ENCODE results near the gene PSMF1.

The PSMF1 gene

DNA sequence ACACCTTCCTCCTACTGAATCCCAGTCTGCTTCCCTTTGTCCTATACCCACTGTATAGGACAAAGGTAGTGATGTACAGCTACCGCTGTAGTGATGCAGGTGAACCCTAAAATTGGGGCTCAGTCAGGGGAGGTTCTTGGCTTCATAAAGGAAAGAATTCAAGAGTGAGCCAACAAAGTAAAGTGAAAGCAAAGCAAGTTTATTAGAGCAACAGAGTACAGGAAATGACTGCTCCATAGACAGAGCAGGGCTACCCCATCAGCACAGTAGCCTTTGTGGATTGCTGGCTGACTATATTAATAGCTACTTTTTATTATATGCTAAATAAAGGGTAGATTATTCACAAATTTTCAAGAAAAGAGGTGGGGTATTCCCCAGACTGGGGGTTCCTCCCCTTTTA is 81.6 kb downstream of the PSMF1 start:
- ChIA-PET CTCF (interaction anchor here (0.6 to 1.6 kb wide), 4 partner anchors 10 to 14 kb away, joined by 3 to 6 read pairs (median 4); no protein-coding TSS in a partner anchor), POLR2A (no interaction called here)
- TF ChIP-seq, protein P1, sequence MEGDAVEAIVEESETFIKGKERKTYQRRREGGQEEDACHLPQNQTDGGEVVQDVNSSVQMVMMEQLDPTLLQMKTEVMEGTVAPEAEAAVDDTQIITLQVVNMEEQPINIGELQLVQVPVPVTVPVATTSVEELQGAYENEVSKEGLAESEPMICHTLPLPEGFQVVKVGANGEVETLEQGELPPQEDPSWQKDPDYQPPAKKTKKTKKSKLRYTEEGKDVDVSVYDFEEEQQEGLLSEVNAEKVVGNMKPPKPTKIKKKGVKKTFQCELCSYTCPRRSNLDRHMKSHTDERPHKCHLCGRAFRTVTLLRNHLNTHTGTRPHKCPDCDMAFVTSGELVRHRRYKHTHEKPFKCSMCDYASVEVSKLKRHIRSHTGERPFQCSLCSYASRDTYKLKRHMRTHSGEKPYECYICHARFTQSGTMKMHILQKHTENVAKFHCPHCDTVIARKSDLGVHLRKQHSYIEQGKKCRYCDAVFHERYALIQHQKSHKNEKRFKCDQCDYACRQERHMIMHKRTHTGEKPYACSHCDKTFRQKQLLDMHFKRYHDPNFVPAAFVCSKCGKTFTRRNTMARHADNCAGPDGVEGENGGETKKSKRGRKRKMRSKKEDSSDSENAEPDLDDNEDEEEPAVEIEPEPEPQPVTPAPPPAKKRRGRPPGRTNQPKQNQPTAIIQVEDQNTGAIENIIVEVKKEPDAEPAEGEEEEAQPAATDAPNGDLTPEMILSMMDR (IDR thresholded peaks at IDR 0.05; ENCODE audit: control extremely low read depth, extremely low read depth, low read depth, missing control alignments) = no peak
- DNase-seq (ENCODE audit: extremely low spot score) = no peak

DNA sequence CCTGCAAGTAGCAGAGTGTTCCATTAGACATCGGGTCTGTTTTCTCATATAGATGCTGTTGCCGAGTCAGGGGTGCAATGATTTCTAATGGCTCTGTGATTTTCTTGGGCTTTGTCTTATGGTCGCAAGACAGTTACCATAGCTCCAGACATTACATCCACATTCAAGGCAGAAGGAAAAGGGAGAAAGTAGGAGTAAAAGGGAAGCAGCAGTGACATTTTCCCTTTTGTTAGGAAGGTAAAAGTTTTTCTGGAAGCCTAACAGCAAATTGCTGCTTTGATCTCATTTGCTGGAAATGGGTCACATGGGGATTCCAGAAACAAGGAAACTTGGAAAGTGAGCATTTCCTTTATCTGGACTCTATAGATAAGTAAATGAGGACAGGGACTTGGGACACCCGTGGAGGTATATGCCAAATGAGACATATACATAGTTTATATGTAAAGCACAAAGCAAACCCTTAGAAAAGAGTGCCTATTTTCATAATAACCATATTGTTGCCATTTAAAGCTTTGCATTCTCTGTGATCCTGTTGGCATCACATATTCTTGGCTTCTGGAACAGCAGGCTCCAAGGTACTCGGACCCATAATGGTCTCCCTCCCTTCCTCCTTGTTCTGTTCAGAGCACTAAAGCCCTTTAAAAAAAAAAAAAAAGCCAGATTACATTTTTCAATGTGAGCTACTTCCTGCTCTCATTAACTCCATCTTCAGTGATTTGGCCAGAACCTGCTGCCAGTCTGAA is 84.5 kb downstream of the PSMF1 start, which contains the start of gene C20orf202:
Gene C20orf202, plus strand, starts transcription at position 693 of the 743 bp plus-strand sequence. CDS start 132 bp downstream, outside the sequence.
- POLR2A ChIA-PET = interaction anchor here (0.6 kb wide), 1 partner anchor 363 kb away, joined by 4 read pairs; no protein-coding TSS in a partner anchor
- CTCF ChIA-PET = interaction anchor here (1.0 kb wide), 1 partner anchor 11 kb away, joined by 4 read pairs; no protein-coding TSS in a partner anchor
- TF ChIP-seq, protein P1 (IDR thresholded peaks at IDR 0.05; ENCODE audit: control extremely low read depth, extremely low read depth, low read depth, missing control alignments) = no peak
- no peak for DNase-seq (ENCODE audit: extremely low spot score)

DNA sequence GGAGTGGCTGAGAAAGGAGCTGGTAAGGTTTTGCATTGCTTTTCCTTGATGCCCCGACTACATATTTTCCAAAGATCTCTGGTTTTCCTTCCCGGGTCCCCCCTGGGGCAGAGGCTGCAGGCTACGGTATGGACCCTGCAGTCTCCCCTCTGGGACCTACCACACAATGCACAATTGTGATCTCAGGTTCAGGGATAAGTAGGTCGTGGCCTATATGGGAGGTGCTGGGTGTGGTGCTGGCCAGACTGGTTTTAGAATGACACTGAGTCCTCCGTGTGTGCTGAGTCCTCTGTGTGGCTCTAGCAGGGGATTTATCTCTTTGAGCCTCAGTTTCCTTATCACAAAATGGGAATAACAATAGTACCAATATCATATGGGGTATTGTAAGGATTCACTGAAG is 85.2 kb downstream of the PSMF1 start:
- TF ChIP-seq, protein P1 (IDR thresholded peaks at IDR 0.05; ENCODE audit: control extremely low read depth, extremely low read depth, low read depth, missing control alignments) = no peak
- ChIA-PET POLR2A (interaction anchor here (0.6 kb wide), 1 partner anchor 364 kb away, joined by 4 read pairs; no protein-coding TSS in a partner anchor), CTCF (interaction anchor here (1.0 kb wide), 2 partner anchors 9 to 10 kb away, joined by 3 to 4 read pairs; no protein-coding TSS in a partner anchor)
- no peak for DNase-seq (ENCODE audit: extremely low spot score)

DNA sequence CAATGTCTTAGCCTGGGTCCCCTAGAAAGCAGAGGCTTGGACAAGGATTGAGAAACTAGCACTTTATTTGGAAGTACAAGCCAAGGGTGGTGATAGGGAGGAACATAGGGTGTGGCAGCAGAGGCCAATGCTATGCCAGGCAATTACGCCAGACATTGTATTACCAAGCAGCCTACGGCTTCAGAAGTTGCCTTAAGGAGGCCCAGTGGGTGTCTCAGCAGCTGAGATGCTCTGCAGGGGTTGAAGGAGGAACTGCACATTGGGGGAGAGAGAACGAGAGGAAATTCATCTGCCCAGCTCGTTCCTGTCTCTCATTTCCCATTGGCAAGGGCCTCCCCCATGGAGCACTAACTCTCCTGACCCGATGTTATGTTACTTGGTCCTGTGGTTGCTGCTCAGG is 85.7 kb downstream of the PSMF1 start:
- TF ChIP-seq, protein P1 (IDR thresholded peaks at IDR 0.05; ENCODE audit: control extremely low read depth, extremely low read depth, low read depth, missing control alignments) = no peak
- POLR2A ChIA-PET = no interaction called here
- CTCF ChIA-PET = interaction anchor here (1.0 kb wide), 1 partner anchor 8 kb away, joined by 3 read pairs; no protein-coding TSS in a partner anchor
- no peak for DNase-seq (ENCODE audit: extremely low spot score)

DNA sequence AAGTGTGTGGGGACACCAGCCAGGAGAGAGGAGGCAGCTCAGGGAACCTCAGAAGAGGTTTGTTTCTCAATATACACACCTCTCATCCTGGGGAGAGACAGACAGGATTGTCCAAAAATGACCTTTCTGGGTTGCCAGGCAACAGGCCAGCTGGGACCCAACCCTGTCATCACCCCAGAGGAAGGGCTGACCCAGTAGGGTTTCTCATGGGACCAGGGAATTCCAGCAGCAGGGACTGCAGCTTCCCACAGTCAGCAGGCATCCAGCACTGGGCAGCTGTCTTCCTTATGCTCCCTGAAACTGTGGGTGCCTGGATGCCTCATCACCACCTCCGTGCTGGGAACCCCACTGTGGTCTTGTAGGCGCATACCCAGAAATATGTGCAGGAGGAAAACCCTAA is 86.2 kb downstream of the PSMF1 start:
- ChIA-PET CTCF (interaction anchor here (0.8 to 1.3 kb wide), 3 partner anchors 8 to 13 kb away, joined by 3 read pairs; no protein-coding TSS in a partner anchor), POLR2A (no interaction called here)
- TF ChIP-seq, protein P1 (IDR thresholded peaks at IDR 0.05; ENCODE audit: control extremely low read depth, extremely low read depth, low read depth, missing control alignments) = no peak
- no peak for DNase-seq (ENCODE audit: extremely low spot score)

DNA sequence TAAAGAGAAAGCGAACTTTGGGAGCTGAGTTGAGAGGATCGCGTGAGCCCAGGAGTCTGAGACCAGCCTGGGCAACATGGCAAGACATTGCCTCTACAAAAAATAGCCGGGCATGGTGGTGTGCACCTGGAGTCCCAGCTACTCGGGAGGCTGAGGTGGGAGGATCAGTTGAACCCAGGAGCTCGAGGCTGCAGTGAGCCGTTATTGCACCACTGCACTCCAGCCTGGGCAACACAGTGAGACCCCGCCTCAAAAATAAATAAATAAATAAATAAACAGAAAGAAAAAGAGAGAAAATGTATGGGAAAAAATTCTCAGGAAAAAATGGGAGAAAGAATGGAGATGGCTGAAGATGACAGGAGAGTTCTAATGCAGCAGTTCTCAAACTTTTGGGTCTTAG is 87.4 kb downstream of the PSMF1 start:
- TF ChIP-seq, protein P1 (IDR thresholded peaks at IDR 0.05; ENCODE audit: control extremely low read depth, extremely low read depth, low read depth, missing control alignments) = no peak
- POLR2A ChIA-PET = no interaction called here
- CTCF ChIA-PET = interaction anchor here (1.3 to 1.6 kb wide), 3 partner anchors 14 to 389 kb away, joined by 3 read pairs; no protein-coding TSS in a partner anchor
- DNase-seq (ENCODE audit: extremely low spot score) = no peak
